ENCODE results near the gene KIAA1671.

The KIAA1671 gene

DNA sequence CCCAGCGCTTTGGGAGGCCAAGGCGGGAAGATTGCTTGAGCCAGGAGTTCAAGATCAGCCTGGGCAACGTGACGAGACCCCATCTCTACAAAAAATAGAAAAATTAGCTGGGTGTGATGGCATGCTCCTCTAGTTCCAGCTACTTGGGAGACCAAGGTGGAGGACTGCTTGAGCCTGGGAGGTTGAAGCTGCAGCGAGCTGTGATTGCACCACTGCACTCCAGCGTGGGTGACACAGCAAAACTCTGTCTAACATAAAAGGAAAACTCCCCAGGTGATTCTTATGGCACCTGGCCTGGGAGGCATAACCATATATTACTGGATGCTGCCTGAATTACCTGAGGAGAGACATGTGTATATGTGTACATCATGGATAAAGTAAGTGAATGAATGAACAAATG, 29.1 kb downstream of the KIAA1671 start:
- TF ChIP-seq SIN3A (IDR thresholded peaks at IDR 0.05; ENCODE audit: borderline replicate concordance, insufficient read depth, low read length) (no peak), FOXP2 (optimal IDR thresholded peaks at IDR 0.05; ENCODE audit: borderline replicate concordance, extremely low read depth, extremely low read length, insufficient read depth) (no peak), POLR2AphosphoS5 (IDR thresholded peaks at IDR 0.05; ENCODE audit: low read depth, low read length) (no peak), TAF1 (IDR thresholded peaks at IDR 0.05; ENCODE audit: borderline replicate concordance, insufficient read depth, low read length) (no peak)
- TF ChIP-seq, protein P1, sequence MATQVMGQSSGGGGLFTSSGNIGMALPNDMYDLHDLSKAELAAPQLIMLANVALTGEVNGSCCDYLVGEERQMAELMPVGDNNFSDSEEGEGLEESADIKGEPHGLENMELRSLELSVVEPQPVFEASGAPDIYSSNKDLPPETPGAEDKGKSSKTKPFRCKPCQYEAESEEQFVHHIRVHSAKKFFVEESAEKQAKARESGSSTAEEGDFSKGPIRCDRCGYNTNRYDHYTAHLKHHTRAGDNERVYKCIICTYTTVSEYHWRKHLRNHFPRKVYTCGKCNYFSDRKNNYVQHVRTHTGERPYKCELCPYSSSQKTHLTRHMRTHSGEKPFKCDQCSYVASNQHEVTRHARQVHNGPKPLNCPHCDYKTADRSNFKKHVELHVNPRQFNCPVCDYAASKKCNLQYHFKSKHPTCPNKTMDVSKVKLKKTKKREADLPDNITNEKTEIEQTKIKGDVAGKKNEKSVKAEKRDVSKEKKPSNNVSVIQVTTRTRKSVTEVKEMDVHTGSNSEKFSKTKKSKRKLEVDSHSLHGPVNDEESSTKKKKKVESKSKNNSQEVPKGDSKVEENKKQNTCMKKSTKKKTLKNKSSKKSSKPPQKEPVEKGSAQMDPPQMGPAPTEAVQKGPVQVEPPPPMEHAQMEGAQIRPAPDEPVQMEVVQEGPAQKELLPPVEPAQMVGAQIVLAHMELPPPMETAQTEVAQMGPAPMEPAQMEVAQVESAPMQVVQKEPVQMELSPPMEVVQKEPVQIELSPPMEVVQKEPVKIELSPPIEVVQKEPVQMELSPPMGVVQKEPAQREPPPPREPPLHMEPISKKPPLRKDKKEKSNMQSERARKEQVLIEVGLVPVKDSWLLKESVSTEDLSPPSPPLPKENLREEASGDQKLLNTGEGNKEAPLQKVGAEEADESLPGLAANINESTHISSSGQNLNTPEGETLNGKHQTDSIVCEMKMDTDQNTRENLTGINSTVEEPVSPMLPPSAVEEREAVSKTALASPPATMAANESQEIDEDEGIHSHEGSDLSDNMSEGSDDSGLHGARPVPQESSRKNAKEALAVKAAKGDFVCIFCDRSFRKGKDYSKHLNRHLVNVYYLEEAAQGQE (IDR thresholded peaks at IDR 0.05; ENCODE audit: insufficient read depth in 1 of 2, low read depth in 2 of 2, low read length in 2 of 2), result no peak

DNA sequence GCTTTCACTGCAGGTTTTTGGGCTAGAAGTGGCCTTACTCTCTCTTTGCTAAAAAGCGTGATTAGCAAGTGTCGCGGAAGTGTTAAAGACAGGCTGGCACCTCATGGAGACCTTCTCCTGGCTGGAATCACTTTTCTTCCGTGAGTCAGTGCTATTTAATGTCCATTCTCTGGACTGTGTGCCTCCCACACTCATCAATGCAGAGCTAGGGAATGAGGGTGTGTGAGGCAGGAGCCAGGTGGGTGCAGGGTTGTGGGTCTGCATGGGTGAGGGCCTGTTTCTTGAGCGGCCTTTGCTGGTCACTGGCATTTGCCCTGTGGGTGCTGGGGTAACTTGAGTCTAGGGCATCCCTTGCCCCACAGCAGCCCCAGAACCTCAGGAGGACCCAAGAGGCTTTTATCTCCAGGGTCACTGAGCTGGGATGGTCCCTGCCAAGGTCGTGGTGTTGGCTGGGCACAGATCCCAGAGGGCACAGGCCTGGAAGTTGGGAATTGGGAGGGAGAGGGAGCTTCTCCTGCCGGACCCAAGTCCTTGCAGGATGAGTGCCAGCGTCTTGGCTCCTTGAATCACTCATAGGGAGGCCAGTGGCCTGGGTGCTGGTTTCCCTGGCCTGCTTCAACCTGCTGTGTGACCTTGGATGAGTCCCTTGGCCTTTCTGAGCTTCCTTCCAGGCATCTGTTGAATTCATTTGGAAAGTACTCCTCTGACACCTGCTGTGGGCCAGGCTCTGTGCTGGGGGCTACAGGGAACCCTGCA, 30.0 kb downstream of the KIAA1671 start:
- TF ChIP-seq TAF1 (IDR thresholded peaks at IDR 0.05; ENCODE audit: borderline replicate concordance, insufficient read depth, low read length) (no peak), FOXP2 (optimal IDR thresholded peaks at IDR 0.05; ENCODE audit: borderline replicate concordance, extremely low read depth, extremely low read length, insufficient read depth) (no peak), POLR2AphosphoS5 (IDR thresholded peaks at IDR 0.05; ENCODE audit: low read depth, low read length) (no peak), SIN3A (IDR thresholded peaks at IDR 0.05; ENCODE audit: borderline replicate concordance, insufficient read depth, low read length) (no peak)
- TF ChIP-seq, protein P1 (IDR thresholded peaks at IDR 0.05; ENCODE audit: insufficient read depth in 1 of 2, low read depth in 2 of 2, low read length in 2 of 2), result no peak

DNA sequence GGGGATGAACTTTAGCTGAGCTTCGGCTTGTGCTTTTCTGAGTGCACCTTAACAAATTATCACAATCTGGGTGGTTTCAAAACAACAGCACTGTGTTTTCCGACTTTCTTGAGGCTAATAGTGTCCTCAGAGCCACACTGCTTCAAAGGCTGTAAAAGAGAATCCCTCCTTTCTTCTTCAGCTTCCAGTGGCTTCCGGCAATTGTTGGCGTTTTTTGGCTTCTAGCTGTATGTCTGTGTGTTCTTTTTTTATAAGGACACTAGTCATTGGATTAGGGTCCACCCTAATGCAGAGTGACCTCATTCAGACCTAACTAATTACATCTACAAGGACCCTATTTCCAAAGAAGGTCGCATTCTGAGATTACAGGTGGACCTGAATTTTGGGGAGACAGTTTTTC, 30.6 kb downstream of the KIAA1671 start:
- TF ChIP-seq POLR2AphosphoS5 (IDR thresholded peaks at IDR 0.05; ENCODE audit: low read depth, low read length), result no peak
- no peak for TF ChIP-seq TAF1 (IDR thresholded peaks at IDR 0.05; ENCODE audit: borderline replicate concordance, insufficient read depth, low read length)
- TF ChIP-seq SIN3A (IDR thresholded peaks at IDR 0.05; ENCODE audit: borderline replicate concordance, insufficient read depth, low read length), result no peak
- TF ChIP-seq, protein P1 (IDR thresholded peaks at IDR 0.05; ENCODE audit: insufficient read depth in 1 of 2, low read depth in 2 of 2, low read length in 2 of 2), result no peak

DNA sequence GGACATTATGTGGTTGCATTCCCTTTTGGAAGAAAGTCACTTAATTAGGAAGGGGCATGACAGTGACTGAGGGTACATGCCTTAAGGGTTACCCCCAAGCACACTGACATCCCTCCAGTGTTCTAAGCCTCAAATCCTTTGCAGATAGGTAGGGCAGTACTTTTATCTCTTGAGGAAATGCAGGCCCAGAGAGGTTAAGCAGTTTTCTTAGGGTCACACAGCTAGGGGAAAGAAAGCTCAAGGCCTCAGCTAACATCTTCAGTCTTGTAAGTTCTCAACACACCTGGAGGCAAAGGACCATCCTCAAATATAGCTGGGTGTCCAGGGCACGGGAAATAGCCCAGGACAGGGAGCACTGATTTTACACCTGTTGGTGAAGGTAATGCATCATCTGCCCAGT, 31.6 kb downstream of the KIAA1671 start:
- no peak for TF ChIP-seq SIN3A (IDR thresholded peaks at IDR 0.05; ENCODE audit: borderline replicate concordance, insufficient read depth, low read length)
- no peak for TF ChIP-seq FOXP2 (optimal IDR thresholded peaks at IDR 0.05; ENCODE audit: borderline replicate concordance, extremely low read depth, extremely low read length, insufficient read depth)
- TF ChIP-seq TAF1 (IDR thresholded peaks at IDR 0.05; ENCODE audit: borderline replicate concordance, insufficient read depth, low read length), result no peak
- TF ChIP-seq, protein P1 (IDR thresholded peaks at IDR 0.05; ENCODE audit: insufficient read depth in 1 of 2, low read depth in 2 of 2, low read length in 2 of 2), result no peak
- TF ChIP-seq POLR2AphosphoS5 (IDR thresholded peaks at IDR 0.05; ENCODE audit: low read depth, low read length), result no peak

Measured in PFSK-1 (cell line).